ENCODE results near the gene COL5A1.

Gene COL5A1

DNA sequence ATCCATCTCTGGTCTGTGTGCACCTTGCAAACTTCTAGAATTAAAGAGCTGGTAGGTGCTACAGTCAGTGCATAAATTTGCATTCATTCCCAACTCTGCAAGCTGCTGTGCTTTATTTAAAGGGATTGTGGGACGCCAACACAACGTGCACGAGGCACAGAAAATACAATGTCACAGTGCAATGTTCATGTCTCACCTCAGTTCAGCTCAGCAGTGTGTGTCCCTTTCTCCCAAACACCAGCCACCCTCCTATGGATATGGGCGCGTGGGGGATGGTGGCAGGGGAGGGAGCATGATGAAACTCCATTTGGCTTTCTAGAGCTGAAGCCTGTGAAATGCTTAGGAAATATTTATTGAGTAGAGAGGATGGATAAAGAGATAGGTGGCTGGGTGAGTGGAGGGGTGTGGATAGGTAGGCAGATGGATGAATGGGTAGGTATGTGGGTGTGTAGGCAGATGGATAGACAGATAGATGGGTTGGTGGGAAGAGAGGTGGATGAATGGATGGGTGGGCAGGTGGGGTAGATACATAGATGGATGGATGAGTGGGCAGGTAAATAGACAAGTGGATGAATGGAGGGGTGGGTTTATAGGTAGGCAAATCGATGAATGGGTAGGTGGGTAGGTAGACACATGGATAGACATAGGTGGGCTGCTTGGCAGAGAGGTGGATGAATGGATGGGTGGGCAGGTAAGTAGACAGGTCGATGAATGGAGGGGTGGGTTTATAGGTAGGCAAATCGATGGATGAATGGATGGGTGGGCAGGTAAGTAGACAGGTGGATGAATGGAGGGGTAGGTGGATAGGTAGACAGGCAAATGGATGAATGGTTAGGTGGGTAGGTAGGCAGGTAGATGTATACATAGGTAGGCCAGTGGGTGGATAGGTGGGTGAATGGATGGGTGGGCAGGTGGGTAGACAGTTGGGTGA lies 146.3 kb downstream of the COL5A1 start:
- ATAC-seq = no peak
- H3K4me1 Mint-ChIP-seq = no peaks in the 10 kb centered on the region
- no peak overlapping the region for H3K4me3 Mint-ChIP-seq
- peaks cover 24% of the 10 kb centered on the region for H3K27me3 Mint-ChIP-seq
- no peaks in the 10 kb centered on the region for H3K9me3 Mint-ChIP-seq
- no peaks in the 10 kb centered on the region for H3K36me3 Mint-ChIP-seq
- no peak overlapping the region for H3K27ac Mint-ChIP-seq

DNA sequence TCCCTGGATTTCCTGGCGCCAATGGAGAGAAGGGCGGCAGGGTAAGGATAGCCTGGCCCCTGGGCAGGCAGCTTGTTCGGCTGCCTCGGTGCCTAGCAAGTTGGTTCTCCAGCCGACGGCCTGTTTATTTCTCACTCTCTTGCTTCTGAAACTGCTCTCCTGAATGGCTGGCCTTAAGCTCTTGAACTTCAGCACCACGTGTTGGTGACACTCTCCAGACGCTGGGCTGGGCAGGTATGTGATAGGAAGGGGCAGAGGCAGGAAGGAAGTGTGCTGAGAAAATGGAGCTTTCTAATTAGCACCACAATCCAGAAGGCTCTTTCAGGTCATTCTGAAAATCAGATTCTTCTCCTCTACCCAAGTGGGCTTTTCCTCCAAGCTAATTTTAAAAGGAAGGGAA lies 147.6 kb downstream of the COL5A1 start:
- no peak for ATAC-seq
- Mint-ChIP-seq H3K27ac (no peak overlapping the region), H3K36me3 (no peaks in the 10 kb centered on the region)

DNA sequence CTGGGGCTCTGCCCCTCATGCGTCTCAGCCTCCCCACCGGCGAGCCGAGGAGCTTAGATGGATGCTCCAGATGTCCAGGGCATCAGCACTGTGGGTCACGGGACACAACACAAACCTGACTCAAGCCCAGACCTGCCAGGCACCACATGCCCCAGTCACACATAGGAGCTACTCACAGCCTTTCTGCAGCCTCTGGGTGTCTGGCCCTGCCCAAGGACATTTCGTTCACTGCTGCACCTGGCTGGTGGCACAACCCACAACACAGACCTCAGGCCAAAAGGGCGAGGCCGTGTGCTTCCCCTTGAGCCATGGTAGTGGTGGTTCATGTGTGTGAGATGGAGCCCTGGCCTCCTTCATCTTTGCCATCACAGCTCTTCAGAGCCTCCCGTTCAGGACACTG lies 149.4 kb downstream of the COL5A1 start:
- Mint-ChIP-seq H3K4me1 (no peaks in the 10 kb centered on the region), H3K27me3 (peaks cover 26% of the 10 kb centered on the region), H3K4me3 (no peak overlapping the region), H3K27ac (no peak overlapping the region), H3K9me3 (no peaks in the 10 kb centered on the region), H3K36me3 (no peaks in the 10 kb centered on the region)
- no peak for ATAC-seq

More for the DNA sequence above, 147.6 kb downstream of the COL5A1 start:
- peaks cover 24% of the 10 kb centered on the region for H3K27me3 Mint-ChIP-seq
- H3K4me3 Mint-ChIP-seq = no peak overlapping the region
- H3K9me3 Mint-ChIP-seq = no peaks in the 10 kb centered on the region
- no peaks in the 10 kb centered on the region for H3K4me1 Mint-ChIP-seq

DNA sequence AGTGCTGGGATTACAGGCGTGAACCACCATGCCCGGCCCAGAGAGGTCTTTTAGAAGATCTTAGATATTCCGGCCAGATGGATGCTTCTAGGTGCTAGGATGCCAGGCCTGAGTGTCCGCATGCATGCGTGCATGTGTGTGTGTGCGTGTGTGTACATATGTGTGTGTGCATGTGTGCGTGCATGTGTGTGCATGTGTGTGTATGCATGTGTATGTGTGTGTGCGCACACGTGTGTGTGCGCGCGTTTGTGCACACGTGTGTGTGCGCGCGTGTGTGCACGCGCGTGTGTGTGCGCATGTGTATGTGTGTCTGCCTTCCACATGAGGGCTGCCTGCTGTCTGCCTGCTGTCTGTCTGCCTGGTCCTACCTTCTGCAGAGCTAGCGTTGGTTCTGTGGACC lies 151.0 kb downstream of the COL5A1 start:
- no peak for ATAC-seq
- H3K27ac Mint-ChIP-seq = no peak overlapping the region
- no peaks in the 10 kb centered on the region for H3K4me1 Mint-ChIP-seq
- no peak overlapping the region for H3K4me3 Mint-ChIP-seq
- H3K27me3 Mint-ChIP-seq = peaks cover 23% of the 10 kb centered on the region
- no peaks in the 10 kb centered on the region for H3K9me3 Mint-ChIP-seq
- no peaks in the 10 kb centered on the region for H3K36me3 Mint-ChIP-seq

DNA sequence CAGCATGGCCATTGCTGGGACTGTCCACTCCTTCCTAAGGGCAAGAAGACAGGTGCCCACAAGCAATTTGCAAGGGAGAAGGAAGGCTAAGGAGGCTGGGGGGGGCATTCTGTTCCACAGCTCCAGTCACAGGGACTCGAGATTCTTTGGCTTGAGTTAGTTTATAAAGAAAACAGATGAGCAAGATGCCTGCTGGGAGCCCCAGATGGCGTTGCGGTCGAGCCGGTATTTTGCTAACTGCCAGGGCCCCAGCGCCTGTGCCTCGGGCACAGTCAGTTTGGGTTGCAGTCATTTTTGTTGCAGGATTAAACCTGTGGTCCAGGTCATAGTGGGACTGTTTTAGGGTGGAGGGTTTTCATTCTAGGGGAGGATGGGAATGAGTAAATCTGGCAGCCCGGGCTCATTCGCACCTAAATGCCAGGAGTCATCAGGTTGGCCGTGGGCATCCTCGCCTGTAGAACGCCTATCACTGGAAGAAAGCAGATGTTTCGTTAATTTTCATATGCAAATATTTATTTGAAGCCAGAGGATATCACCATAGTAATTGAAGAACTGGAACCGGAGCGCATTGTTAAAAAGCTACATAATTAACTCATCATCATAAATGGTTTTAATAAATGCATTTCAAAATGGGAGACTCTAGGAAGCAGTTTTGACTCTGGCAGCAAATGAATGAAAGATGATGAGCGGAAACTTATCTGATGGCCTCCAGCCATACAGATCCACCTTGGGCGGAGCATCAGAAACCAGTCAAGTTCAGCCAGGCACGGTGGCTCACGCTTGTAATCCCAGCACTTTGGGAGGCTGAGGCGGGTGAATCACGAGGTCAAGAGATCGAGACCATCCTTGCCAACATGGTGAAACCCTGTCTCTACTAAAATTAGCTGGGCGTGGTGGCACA lies 151.9 kb downstream of the COL5A1 start:
- Mint-ChIP-seq H3K27me3 (peaks cover 14% of the 10 kb centered on the region), H3K4me1 (no peaks in the 10 kb centered on the region), H3K9me3 (no peaks in the 10 kb centered on the region), H3K4me3 (no peak overlapping the region), H3K27ac (no peak overlapping the region), H3K36me3 (no peaks in the 10 kb centered on the region)
- no peak for ATAC-seq

DNA sequence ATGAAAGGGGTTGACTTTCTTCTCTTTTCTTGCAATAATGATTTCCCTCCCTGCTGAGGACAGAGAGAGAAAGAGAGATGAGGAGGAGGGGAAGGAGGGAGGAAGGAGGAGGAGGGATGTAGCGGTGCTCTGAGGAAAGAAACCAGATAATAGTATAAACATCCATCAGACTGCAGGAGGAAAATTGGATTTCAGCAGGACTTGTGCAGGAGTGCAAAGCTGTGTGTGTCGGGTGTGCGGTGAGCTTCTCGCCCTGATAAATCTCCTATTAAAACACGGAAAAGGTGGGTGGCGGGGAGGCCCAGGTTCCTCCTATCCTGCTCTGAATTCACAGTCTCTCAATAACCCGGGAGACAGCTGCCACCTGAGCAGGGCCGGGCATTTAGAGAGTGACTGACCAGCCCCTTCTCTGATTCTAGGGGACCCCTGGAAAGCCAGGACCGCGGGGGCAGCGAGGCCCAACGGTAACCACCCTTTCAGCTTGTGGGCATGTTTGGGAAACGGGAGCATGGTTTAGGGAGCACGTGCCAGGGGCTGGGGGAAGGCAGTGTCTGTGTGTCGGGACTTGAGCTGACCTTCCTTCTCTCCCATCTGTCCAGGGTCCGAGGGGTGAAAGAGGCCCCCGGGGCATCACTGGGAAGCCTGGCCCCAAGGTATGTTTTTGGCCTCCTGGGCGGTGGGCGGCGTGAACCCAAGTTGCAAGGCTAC lies 153.2 kb downstream of the COL5A1 start:
- Mint-ChIP-seq H3K36me3 (no peaks in the 10 kb centered on the region), H3K27me3 (peaks cover 13% of the 10 kb centered on the region), H3K27ac (no peak overlapping the region), H3K4me3 (no peak overlapping the region), H3K4me1 (no peaks in the 10 kb centered on the region), H3K9me3 (no peaks in the 10 kb centered on the region)
- ATAC-seq = no peak

DNA sequence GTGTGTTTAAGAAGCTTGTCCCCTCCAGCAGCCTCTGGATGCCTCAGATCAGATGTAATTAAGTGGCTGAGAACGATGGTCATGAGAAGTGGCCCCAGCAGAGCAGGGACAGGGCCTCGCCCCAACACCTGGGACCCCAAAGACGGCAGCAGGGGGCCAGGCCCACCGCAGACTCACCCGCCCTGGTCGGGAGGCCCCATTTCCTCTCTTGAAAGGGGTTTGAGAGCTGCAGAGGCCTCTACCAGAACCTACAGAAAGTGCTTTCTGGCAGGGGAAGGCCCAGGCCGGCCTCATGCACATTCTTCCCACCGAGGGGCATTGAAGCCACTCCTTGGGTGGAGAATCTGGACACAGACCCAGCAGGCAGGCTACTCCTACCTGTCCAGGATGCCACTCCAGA lies 153.8 kb downstream of the COL5A1 start:
- Mint-ChIP-seq H3K27me3 (peaks cover 13% of the 10 kb centered on the region), H3K9me3 (no peaks in the 10 kb centered on the region), H3K36me3 (no peaks in the 10 kb centered on the region), H3K4me3 (no peak overlapping the region), H3K4me1 (no peaks in the 10 kb centered on the region), H3K27ac (no peak overlapping the region)
- no peak for ATAC-seq

DNA sequence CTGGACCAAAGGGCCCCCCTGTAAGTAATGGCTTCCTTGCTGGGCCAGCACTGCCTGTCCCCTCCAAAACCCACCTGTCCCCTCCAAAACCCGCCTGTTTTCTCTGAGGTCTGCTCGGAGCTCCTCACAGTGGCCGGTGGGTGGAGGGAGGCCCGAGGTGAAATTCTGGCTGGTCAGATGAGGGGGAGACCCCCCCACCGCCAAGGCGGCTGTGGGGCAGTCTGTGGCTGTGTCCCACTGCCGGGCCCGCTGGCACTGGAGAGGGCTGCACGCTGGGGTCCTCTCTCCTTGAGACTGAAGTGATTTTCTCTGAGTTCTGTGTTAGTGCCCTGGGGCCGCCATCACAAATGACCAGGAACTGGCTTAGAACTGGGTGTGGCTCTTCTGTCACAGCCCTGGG lies 155.3 kb downstream of the COL5A1 start:
- H3K27ac Mint-ChIP-seq = no peak overlapping the region
- H3K4me3 Mint-ChIP-seq = no peak overlapping the region
- ATAC-seq = no peak
- H3K4me1 Mint-ChIP-seq = no peaks in the 10 kb centered on the region
- H3K36me3 Mint-ChIP-seq = no peaks in the 10 kb centered on the region
- no peaks in the 10 kb centered on the region for H3K9me3 Mint-ChIP-seq
- peaks cover 13% of the 10 kb centered on the region for H3K27me3 Mint-ChIP-seq

DNA sequence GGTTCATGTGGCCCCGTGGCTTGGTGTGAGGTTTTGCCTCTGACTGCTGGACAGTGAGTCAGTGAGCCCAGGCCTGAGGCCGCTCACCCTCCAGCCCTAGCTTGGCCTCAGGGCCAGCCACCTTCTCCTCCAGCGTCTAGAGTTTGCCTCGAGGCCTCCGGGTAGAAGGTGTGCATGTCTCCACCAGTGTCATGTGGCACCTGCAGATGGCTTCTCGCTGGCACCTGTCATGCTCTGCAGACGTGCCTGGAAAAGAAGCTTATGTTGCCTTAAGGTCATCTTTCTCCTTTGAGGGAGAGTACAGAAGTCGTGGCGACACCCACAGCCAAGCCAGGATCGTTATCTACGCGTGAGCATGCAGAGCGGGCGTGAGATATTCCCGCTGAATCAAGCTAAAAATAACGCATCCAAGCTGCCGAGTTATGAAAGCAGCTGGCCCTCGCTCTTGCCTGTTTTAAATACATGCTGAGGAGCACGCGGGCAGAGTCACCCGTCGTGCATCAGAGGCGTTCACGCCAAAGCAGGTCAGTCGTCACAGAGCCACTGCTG lies 159.3 kb downstream of the COL5A1 start:
- Mint-ChIP-seq H3K4me3 (no peak overlapping the region), H3K27ac (no peak overlapping the region), H3K4me1 (no peaks in the 10 kb centered on the region), H3K27me3 (peaks cover 25% of the 10 kb centered on the region), H3K9me3 (no peaks in the 10 kb centered on the region), H3K36me3 (no peaks in the 10 kb centered on the region)
- no peak for ATAC-seq

DNA sequence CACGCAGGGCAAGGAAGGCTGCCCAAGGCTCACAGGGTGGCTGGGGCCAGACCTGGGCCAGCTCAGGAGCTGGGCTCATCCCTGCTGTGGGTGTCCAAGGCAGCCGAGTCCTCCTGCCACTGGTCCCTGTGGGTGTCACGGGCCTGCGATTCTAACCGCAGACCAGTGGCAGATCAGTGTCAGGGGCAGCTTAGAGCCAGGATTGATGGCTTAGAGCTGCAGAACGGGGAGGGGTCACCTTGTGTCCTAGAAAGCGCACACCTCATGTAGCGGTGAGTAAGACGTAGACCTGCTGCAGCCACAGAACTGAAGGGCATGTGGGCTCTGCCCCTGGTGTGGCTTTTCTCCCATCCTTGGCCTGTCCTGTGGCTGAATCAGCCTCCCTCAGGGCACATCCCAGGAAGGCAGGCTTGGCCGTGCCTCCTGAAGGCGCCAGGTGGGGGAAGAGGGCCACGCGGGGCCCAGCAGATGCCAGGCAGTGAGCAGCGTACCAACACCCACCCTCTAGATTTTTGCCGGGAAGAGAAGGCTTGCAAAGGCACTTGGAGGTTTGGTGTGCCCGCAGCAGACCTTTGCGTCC lies 160.7 kb downstream of the COL5A1 start:
- Mint-ChIP-seq H3K9me3 (no peaks in the 10 kb centered on the region), H3K27me3 (peaks cover 12% of the 10 kb centered on the region), H3K4me3 (no peak overlapping the region), H3K36me3 (no peaks in the 10 kb centered on the region), H3K4me1 (no peaks in the 10 kb centered on the region), H3K27ac (no peak overlapping the region)
- no peak for ATAC-seq

DNA sequence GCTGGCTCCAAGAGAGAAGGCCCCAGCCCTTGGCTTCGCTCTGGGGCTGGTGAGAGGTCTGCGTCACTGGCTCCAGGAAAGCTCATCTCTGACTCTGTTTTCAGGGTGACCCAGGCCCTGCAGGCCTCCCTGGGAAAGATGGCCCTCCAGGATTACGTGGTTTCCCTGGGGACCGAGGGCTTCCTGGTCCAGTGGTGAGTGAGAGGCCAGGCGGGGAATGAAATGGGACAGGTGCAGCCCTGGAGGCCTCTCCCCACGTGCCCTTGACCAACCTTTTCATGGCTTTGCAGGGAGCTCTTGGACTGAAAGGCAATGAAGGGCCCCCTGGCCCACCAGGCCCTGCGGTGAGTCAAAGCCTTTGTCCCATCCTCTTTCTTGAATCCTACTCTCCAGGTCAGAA lies 163.3 kb downstream of the COL5A1 start:
- peaks cover 12% of the 10 kb centered on the region for H3K27me3 Mint-ChIP-seq
- H3K9me3 Mint-ChIP-seq = no peaks in the 10 kb centered on the region
- no peaks in the 10 kb centered on the region for H3K36me3 Mint-ChIP-seq
- H3K27ac Mint-ChIP-seq = no peak overlapping the region
- H3K4me3 Mint-ChIP-seq = no peak overlapping the region
- ATAC-seq = no peak
- no peaks in the 10 kb centered on the region for H3K4me1 Mint-ChIP-seq

DNA sequence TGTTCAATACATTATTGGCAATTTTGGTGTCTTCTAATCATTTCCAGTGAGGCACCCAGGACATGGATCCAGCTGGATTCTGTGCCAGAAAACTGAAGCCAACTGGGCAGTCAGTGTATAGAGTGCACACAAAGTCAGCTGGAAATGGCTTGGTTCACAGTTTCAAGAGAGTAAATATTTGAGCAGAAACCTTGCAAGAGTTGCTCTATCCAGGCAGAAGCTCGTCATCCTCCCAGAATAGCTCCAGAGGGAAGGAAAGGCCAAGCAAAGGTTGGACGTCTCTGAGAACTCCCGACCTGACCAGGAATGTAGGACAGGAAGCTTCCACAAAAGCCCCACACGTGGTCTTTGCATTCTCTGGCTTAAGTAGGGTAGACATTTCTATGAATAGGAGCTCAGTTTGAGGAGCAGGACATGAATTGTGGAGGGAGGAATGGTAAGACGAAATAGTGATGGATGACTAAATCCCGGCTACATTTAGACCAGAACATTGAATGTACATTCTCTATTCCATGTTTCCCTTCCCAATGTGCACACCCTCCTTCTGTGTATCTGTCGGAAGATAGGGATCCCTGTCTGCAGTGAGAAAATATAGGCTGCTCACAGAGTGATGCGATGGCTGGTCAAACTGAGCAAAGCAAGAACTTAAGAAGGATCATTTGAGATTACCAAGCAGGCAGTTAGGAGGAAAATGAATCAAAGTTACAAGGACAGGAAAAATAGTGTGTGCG lies 166.3 kb downstream of the COL5A1 start:
- Mint-ChIP-seq H3K27ac (no peak overlapping the region), H3K4me1 (no peaks in the 10 kb centered on the region), H3K4me3 (no peak overlapping the region), H3K36me3 (no peaks in the 10 kb centered on the region), H3K9me3 (no peaks in the 10 kb centered on the region), H3K27me3 (peaks cover 12% of the 10 kb centered on the region)
- ATAC-seq = no peak

DNA sequence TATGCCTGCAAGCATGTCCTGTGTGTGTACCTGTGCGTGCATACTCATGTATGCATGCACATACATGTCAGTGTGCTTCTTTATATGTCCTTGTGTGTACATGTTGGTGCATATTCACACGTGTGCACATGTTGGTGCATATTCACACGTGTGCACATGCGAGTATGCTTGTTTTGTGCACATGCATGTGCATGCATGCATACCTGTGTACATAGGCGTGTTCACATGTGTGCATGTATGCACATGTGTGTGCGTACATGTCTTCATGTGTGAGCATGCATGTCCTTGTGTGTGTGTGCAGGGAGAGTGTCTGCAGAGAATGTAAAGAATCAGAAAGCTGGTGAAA lies 166.8 kb downstream of the COL5A1 start:
- no peak overlapping the region for H3K27ac Mint-ChIP-seq
- H3K9me3 Mint-ChIP-seq = no peaks in the 10 kb centered on the region
- no peak overlapping the region for H3K4me3 Mint-ChIP-seq
- peaks cover 12% of the 10 kb centered on the region for H3K27me3 Mint-ChIP-seq
- no peaks in the 10 kb centered on the region for H3K36me3 Mint-ChIP-seq
- ATAC-seq = no peak
- H3K4me1 Mint-ChIP-seq = no peaks in the 10 kb centered on the region

DNA sequence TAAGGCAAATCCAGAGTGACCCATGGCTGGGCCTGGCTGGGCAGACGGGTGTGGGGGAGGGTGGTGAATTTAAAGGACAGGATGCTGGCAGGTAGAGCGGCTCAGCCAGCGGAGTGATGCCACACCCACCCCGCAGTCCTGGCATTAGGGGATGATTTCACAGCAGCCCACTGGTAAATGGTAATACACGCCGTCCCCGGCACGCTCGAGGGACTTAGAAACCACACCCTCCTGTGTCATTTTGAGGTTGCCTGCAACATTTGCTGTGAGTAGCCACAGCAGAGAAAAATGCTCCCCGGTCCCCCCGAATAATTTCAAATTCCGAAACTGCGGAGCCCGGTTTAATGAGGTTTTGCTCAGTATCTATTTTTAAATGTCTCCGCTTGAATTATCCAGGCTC lies 167.7 kb downstream of the COL5A1 start:
- H3K36me3 Mint-ChIP-seq = no peaks in the 10 kb centered on the region
- H3K4me1 Mint-ChIP-seq = no peaks in the 10 kb centered on the region
- no peak for ATAC-seq
- no peak overlapping the region for H3K27ac Mint-ChIP-seq
- peaks cover 12% of the 10 kb centered on the region for H3K27me3 Mint-ChIP-seq
- H3K4me3 Mint-ChIP-seq = no peak overlapping the region
- H3K9me3 Mint-ChIP-seq = no peaks in the 10 kb centered on the region

All from stimulated activated memory B cell treated with anti-CD40 and anti-IgM and Interleukin-4, amounts not matched to agents 10 μg/mL and 1 μg/mL and 100 μg/mL, for 72 hours (primary cell).